Endothelial cell of umbilical vein (primary cell): ENCODE data around the gene PRSS37. TPM values are rescaled to one million over a fixed set of nuclear protein-coding genes. Genes with fewer than 3 reads are reported as not detected.

Experiments
- BruUV-seq: library from RNA; stranded (reverse); fragments of 400-500 nt; replicated peaks from 2 replicates; lab custom pipeline; 2021; lab: Mats Ljungman, UMichigan
- CTCF ChIA-PET: fragments of 300-600, 350-600 bp; sonication (Branson Sonifier 250); formaldehyde crosslinking; loops from one replicate; lab custom pipeline; 2021; ENCODE audit warnings: antibody characterized with exemption, inconsistent platforms; lab: Charles Lee
- POLR2A ChIA-PET: fragments of 300-600, 350-600 bp; sonication (Branson Sonifier 250); formaldehyde crosslinking; loops from one replicate; lab custom pipeline; 2021; ENCODE audit warnings: antibody characterized with exemption, inconsistent platforms; lab: Charles Lee
- DNase-seq: peaks from one replicate; pipeline ENCODE4 v3.0.0-alpha.2; 2011; ENCODE audit warnings: low read depth, low spot score
- FAIRE-seq: peaks from 2 replicates; lab custom pipeline; 2011; peaks lifted over from hg19 to GRCh38; lab: Jason Lieb, UNC
- H2AFZ ChIP-seq: 2 replicates; pipeline ENCODE4 v1.6.0; 2012; ENCODE audit warnings: low read depth, low read length, control low read depth, inconsistent platforms
- H3K27ac ChIP-seq: 2 replicates; pipeline ENCODE4 v1.5.1; 2011; ENCODE audit warnings: low read depth, mild to moderate bottlenecking, control low read depth, low read length, moderate library complexity; ENCODE audit not compliant: insufficient read depth
- H3K27me3 ChIP-seq, 2 experiments: 2 replicates each; pipeline versions ENCODE4 v1.6.0 to v1.6.1; 2011; ENCODE audit warnings: low read length in 2 of 2, mixed read lengths in 1 of 2; ENCODE audit not compliant: control insufficient read depth in 2 of 2, insufficient read depth in 2 of 2
- H3K36me3 ChIP-seq, 2 experiments: 2 replicates in 1 of 2; 3 replicates in 1 of 2; pipeline ENCODE4 v1.5.1; 2011; ENCODE audit warnings: low read length in 2 of 2, mild to moderate bottlenecking in 1 of 2, moderate library complexity in 1 of 2; ENCODE audit not compliant: control insufficient read depth in 2 of 2, insufficient read depth in 2 of 2; ENCODE audit errors: extremely low read depth in 1 of 2
- H3K4me1 ChIP-seq: 3 replicates; pipeline ENCODE4 v1.5.1; 2011; ENCODE audit warnings: mild to moderate bottlenecking, low read length; ENCODE audit not compliant: control insufficient read depth, insufficient read depth; ENCODE audit errors: extremely low read depth
- H3K4me2 ChIP-seq: 2 replicates; pipeline ENCODE4 v1.6.1; 2011; ENCODE audit warnings: low read length, control low read depth, mixed read lengths; ENCODE audit not compliant: insufficient read depth
- H3K4me3 ChIP-seq, 3 experiments: fragments of 200-600 bp in 1 of 3; sonication (generic), shearing (Covaris generic) in 1 of 3; replicated peaks in 1 of 3; 2 replicates each; pipeline ENCODE4 v1.5.1; 2011 to 2016; ENCODE audit warnings: control low read depth in 3 of 3, low read length in 3 of 3, mild to moderate bottlenecking in 2 of 3, inconsistent platforms in 1 of 3, low read depth in 1 of 3, moderate library complexity in 1 of 3; ENCODE audit not compliant: insufficient read depth in 1 of 3
- H3K79me2 ChIP-seq: 2 replicates; pipeline ENCODE4 v1.6.0; 2012; ENCODE audit warnings: low read length, inconsistent platforms; ENCODE audit not compliant: control insufficient read depth, insufficient read depth
- H3K9ac ChIP-seq: replicated peaks from 2 replicates; pipeline ENCODE3; 2011; ENCODE audit warnings: low read length, control low read depth; ENCODE audit not compliant: insufficient read depth; ENCODE audit errors: extremely low read depth
- H3K9me1 ChIP-seq: replicated peaks from 3 replicates; pipeline ENCODE4 v1.6.0; 2011; ENCODE audit warnings: mild to moderate bottlenecking, low read length; ENCODE audit not compliant: control insufficient read depth, insufficient read depth; ENCODE audit errors: extremely low read depth
- H3K9me3 ChIP-seq: replicated peaks from 2 replicates; pipeline ENCODE4 v1.5.1; 2012; ENCODE audit warnings: low read length, inconsistent platforms; ENCODE audit not compliant: control insufficient read depth, insufficient read depth
- H4K20me1 ChIP-seq: replicated peaks from 2 replicates; pipeline ENCODE3; 2011; ENCODE audit warnings: mild to moderate bottlenecking, low read length; ENCODE audit not compliant: control insufficient read depth, insufficient read depth; ENCODE audit errors: extremely low read depth
- CTCF ChIP-seq, 2 donors: IDR thresholded peaks; 1 replicate in 1 of 2; 2 replicates in 1 of 2; pipeline ENCODE4 v1.5.1; 2011; ENCODE audit warnings: low read length in 2 of 2, mild to moderate bottlenecking in 2 of 2, moderate library complexity in 2 of 2, control low read depth in 1 of 2, inconsistent platforms in 1 of 2, low read depth in 1 of 2; ENCODE audit not compliant: insufficient read depth in 1 of 2; ENCODE audit errors: extremely low read depth in 1 of 2
- EZH2 ChIP-seq: IDR thresholded peaks from 2 replicates; pipeline ENCODE4 v1.6.1; 2012; ENCODE audit warnings: borderline replicate concordance, low read depth, mild to moderate bottlenecking, moderate library complexity, low read length, inconsistent platforms; ENCODE audit not compliant: severe bottlenecking
- FOS ChIP-seq: IDR thresholded peaks from 2 replicates; pipeline ENCODE4 v1.6.1; 2011; ENCODE audit warnings: mild to moderate bottlenecking, low read length, moderate library complexity, borderline replicate concordance; ENCODE audit not compliant: insufficient read depth
- GATA2 ChIP-seq: IDR thresholded peaks from 2 replicates; pipeline ENCODE4 v1.7.0; 2011; ENCODE audit warnings: low read depth, mild to moderate bottlenecking, moderate library complexity, mixed read lengths, low read length; ENCODE audit not compliant: insufficient read length, insufficient read depth
- JUN ChIP-seq: IDR thresholded peaks from 2 replicates; pipeline ENCODE4 v1.6.1; 2011; ENCODE audit warnings: borderline replicate concordance, low read depth; ENCODE audit not compliant: insufficient read length, insufficient read depth
- MAX ChIP-seq: IDR thresholded peaks from 2 replicates; pipeline ENCODE4 v1.6.1; 2011; ENCODE audit not compliant: insufficient read depth, insufficient read length
- MYC ChIP-seq: IDR thresholded peaks from one replicate; pipeline ENCODE4 v1.6.1; 2011; ENCODE audit warnings: mild to moderate bottlenecking, low read depth, low read length
- POLR2A ChIP-seq: IDR thresholded peaks from 2 replicates; pipeline ENCODE4 v1.6.1; 2012; ENCODE audit warnings: low read depth, mild to moderate bottlenecking, control low read depth, low read length
- POLR2AphosphoS5 ChIP-seq: IDR thresholded peaks from 2 replicates; pipeline ENCODE4 v1.6.1; 2012; ENCODE audit warnings: low read depth, mild to moderate bottlenecking, control low read depth, low read length, moderate library complexity; ENCODE audit not compliant: insufficient read depth
- dilution Hi-C: fragments of 300-500 bp; cut with MboI; formaldehyde crosslinking; loops from one replicate; pipeline ENCODE4 v1.15.0; 2019; ENCODE audit warnings: low sequenced_read_pairs; ENCODE audit not compliant: extremely low pct_ligation_motif_present
- intact Hi-C: fragments of 100-400 bp; cut with micrococcal nuclease; formaldehyde crosslinking; loops from one replicate; pipeline ENCODE4 v1.10.0; 2022
- polyA plus RNA-seq, 4 experiments: library from polyadenylated mRNA; depleted of rRNA in 3 of 4; stranded (reverse) in 3 of 4; unstranded in 1 of 4; fragments of >200 nt; gene quantifications; 2 replicates each; pipeline versions ENCODE4 v1.2.1 to v1.2.3, GENCODE V29; 2011 to 2012; ENCODE audit warnings: missing spikeins in 1 of 4
- total RNA-seq: library from RNA; stranded (reverse); gene quantifications from 2 replicates; pipeline ENCODE4 v1.2.3, GENCODE V29; 2021

PRSS37 gene
- total and polyA plus RNA-seq, 2 donors (not counting 3 experiments of a cell fraction or from before 2014, with no cell fraction given): not detected

GRCh38 chr7:141866974-141867373 is 25.7 kb upstream of the PRSS37 start:
- H3K9me3 ChIP-seq: no peaks in the 10 kb centered on the region
- DNase-seq (no peak), FAIRE-seq (no peak)
- ChIA-PET CTCF (no interaction called here), POLR2A (no interaction called here)
- H3K79me2 ChIP-seq: no peaks in the 10 kb centered on the region
- no TSS peak for BruUV-seq
- dilution Hi-C loops (no loop called here), intact Hi-C loops (no loop called here)
- H3K9ac ChIP-seq: no peak overlapping the region
- H4K20me1 ChIP-seq: no peaks in the 10 kb centered on the region
- H3K4me1 ChIP-seq: no peaks in the 10 kb centered on the region
- H3K36me3 ChIP-seq: no peaks in the 10 kb centered on the region
- no peak overlapping the region for H3K4me3 ChIP-seq
- H3K27me3 ChIP-seq: no peaks in the 10 kb centered on the region
- no peak overlapping the region for H3K4me2 ChIP-seq
- no peak for TF ChIP-seq MAX
- no peak for TF ChIP-seq POLR2AphosphoS5
- TF ChIP-seq JUN: no peak
- no peak for TF ChIP-seq GATA2
- TF ChIP-seq FOS: no peak
- TF ChIP-seq MYC: no peak
- TF ChIP-seq CTCF (IDR thresholded peaks at IDR 0.05; ENCODE audit: extremely low read depth in 1 of 2, insufficient read depth in 1 of 2, low read depth in 1 of 2, low read length in 2 of 2): no peak
- TF ChIP-seq POLR2A: no peak
- TF ChIP-seq EZH2: no peak
- no peaks in the 10 kb centered on the region for H3K9me1 ChIP-seq
- H2AFZ ChIP-seq: no peak overlapping the region
- H3K27ac ChIP-seq: no peak overlapping the region
